CD4-positive, alpha-beta T cell treated with Interleukin-10 for 1 hour (primary cell): ENCODE measurements around the gene GRAMD1B.
"Not testable (repeated sequence)": the region's sequence is repeated elsewhere in the genome, so short reads cannot be mapped to it uniquely, and the experiment has no call there.

Experiments used
- DNase-seq: peaks from one replicate; pipeline ENCODE4 v3.0.0-alpha.2; 2020

The GRAMD1B gene

GRCh38 chr11:123513309-123513708 lies 83.2 kb downstream of the GRAMD1B start:
- DNase-seq = not testable (repeated sequence)

- no peak for DNase-seq
These were observed 86.2 kb downstream of the GRAMD1B start for GRCh38 chr11:123516238-123516637.

GRCh38 chr11:123517559-123518364 lies 87.7 kb downstream of the GRAMD1B start:
- peak; percentile 2 for DNase-seq

- DNase-seq = no peak
These were observed 88.5 kb downstream of the GRAMD1B start for GRCh38 chr11:123518496-123519054.

- no peak for DNase-seq
These were observed 89.2 kb downstream of the GRAMD1B start for GRCh38 chr11:123519055-123519796.

- DNase-seq = no peak
These were observed 89.7 kb downstream of the GRAMD1B start for GRCh38 chr11:123519797-123520193.

GRCh38 chr11:123520476-123520875 lies 90.4 kb downstream of the GRAMD1B start:
- DNase-seq = not testable (repeated sequence)

- DNase-seq = no peak
These were observed 90.9 kb downstream of the GRAMD1B start for GRCh38 chr11:123521001-123521400.

GRCh38 chr11:123521930-123522329 lies 91.9 kb downstream of the GRAMD1B start:
- DNase-seq = no peak

- no peak for DNase-seq
These were observed 93.5 kb downstream of the GRAMD1B start for GRCh38 chr11:123523539-123523938.

GRCh38 chr11:123525097-123525496 lies 95.0 kb downstream of the GRAMD1B start:
- DNase-seq = no peak

GRCh38 chr11:123525511-123525918 lies 95.4 kb downstream of the GRAMD1B start:
- no peak for DNase-seq

GRCh38 chr11:123526027-123526805 lies 96.1 kb downstream of the GRAMD1B start:
- no peak for DNase-seq

- no peak for DNase-seq
These were observed 96.8 kb downstream of the GRAMD1B start for GRCh38 chr11:123526918-123527317.

- no peak for DNase-seq
These were observed 97.5 kb downstream of the GRAMD1B start for GRCh38 chr11:123527526-123527925.

GRCh38 chr11:123527947-123528346 lies 97.9 kb downstream of the GRAMD1B start:
- no peak for DNase-seq

- no peak for DNase-seq
These were observed 101.3 kb downstream of the GRAMD1B start for GRCh38 chr11:123531325-123531724.

GRCh38 chr11:123532131-123532530 lies 102.1 kb downstream of the GRAMD1B start:
- DNase-seq = no peak

- DNase-seq = no peak
These were observed 105.3 kb downstream of the GRAMD1B start for GRCh38 chr11:123535401-123535800.

GRCh38 chr11:123536690-123537437 lies 106.8 kb downstream of the GRAMD1B start:
- no peak for DNase-seq

- no peak for DNase-seq
These were observed 107.7 kb downstream of the GRAMD1B start for GRCh38 chr11:123537726-123538125.

- no peak for DNase-seq
These were observed 113.7 kb downstream of the GRAMD1B start for GRCh38 chr11:123543797-123544196.
